GM21447 (cell line): ENCODE data around the gene ANKS6.

Experiments
- ATAC-seq: cut with Tn5 transposase; IDR thresholded peaks from one replicate; pipeline ENCODE4 v1.9.1; 2021; ENCODE audit not compliant: unreplicated experiment

The ANKS6 gene

GRCh38 chr9:98740226-98740881 lies 56.0 kb downstream of the ANKS6 start:
- ATAC-seq, result no peak

GRCh38 chr9:98738741-98739140 lies 57.6 kb downstream of the ANKS6 start:
- no peak for ATAC-seq

GRCh38 chr9:98736226-98736625 lies 60.1 kb downstream of the ANKS6 start:
- no peak for ATAC-seq

GRCh38 chr9:98732801-98733200 lies 63.6 kb downstream of the ANKS6 start:
- no peak for ATAC-seq

GRCh38 chr9:98732091-98732490 lies 64.3 kb downstream of the ANKS6 start:
- no peak for ATAC-seq

GRCh38 chr9:98730871-98731270 lies 65.5 kb downstream of the ANKS6 start:
- no peak for ATAC-seq

- ATAC-seq, result no peak
Measured at GRCh38 chr9:98728500-98728899, 67.9 kb downstream of the ANKS6 start.

- ATAC-seq, result no peak
Measured at GRCh38 chr9:98727428-98727827, 68.9 kb downstream of the ANKS6 start.

- no peak for ATAC-seq
Measured at GRCh38 chr9:98726735-98727134, 69.6 kb downstream of the ANKS6 start.

- no peak for ATAC-seq
Measured at GRCh38 chr9:98724810-98725530, 71.4 kb downstream of the ANKS6 start.

GRCh38 chr9:98721643-98722042 lies 74.7 kb downstream of the ANKS6 start:
- no peak for ATAC-seq

- no peak for ATAC-seq
Measured at GRCh38 chr9:98720402-98720801, 76.0 kb downstream of the ANKS6 start.

- no peak for ATAC-seq
Measured at GRCh38 chr9:98719055-98719454, 77.3 kb downstream of the ANKS6 start.

- ATAC-seq, result no peak
Measured at GRCh38 chr9:98714833-98715232, 81.5 kb downstream of the ANKS6 start.

- no peak for ATAC-seq
Measured at GRCh38 chr9:98712987-98713386, 83.4 kb downstream of the ANKS6 start.

- no peak for ATAC-seq
Measured at GRCh38 chr9:98709968-98710965, 86.1 kb downstream of the ANKS6 start.

GRCh38 chr9:98708933-98709911 lies 87.1 kb downstream of the ANKS6 start, which contains the start of gene GABBR2:
GABBR2 (minus strand) TSS chr9:98708935; CDS start chr9:98708737, 198 bp downstream.
- no peak for ATAC-seq

- ATAC-seq, result no peak
Measured at GRCh38 chr9:98708103-98708932, 88.0 kb downstream of the ANKS6 start.
